ENCODE measurements around the gene ZFP1.

Gene ZFP1

DNA sequence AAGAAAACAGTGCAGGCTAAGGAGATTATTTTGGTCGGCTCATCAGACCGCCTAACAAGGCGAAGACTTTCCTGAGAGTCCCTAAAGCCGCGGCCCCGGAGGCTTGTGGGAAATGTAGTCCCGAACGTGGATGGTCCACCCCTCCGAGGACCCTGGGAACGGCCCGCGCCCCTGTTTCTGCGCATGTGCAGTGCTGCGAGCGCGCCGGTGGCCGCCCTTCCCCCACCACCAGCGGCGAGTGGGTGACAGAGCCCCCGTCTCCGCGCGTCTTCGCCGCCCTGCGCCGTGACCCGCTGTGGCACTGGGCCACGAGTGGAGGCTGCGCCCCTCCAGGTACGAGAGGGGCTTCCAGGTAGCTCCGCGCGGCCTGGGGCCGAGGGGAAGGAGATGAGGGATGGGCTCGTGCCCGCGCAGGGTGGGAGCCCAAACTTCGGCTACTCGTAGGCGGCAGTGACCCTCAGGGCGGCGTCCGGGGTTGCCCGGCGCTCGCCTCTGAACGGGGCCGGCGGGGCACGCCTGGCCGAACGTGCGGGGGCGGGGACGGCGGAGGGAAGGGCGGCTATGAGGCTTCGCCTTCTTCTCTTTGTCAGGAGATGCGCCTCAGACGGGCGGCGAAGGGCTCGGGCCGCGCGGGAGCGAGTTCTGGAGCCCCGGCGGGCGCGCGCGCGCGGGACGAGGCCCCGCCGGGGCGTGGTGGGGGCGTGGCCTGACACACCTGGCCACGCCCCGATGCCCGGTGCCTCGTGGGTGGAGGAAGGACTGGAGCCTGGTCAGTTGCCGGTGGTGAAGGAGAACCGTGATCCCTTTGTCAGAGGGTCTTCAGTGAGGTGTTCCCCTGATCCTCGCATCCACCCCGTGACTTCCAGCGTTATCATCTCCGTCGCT is at the start of gene ZFP1:
ZFP1 (plus strand) TSS at position 214 of the 885 bp plus-strand sequence. CDS start 4,428 bp downstream, outside the sequence.
- TF ChIP-seq, protein P1, sequence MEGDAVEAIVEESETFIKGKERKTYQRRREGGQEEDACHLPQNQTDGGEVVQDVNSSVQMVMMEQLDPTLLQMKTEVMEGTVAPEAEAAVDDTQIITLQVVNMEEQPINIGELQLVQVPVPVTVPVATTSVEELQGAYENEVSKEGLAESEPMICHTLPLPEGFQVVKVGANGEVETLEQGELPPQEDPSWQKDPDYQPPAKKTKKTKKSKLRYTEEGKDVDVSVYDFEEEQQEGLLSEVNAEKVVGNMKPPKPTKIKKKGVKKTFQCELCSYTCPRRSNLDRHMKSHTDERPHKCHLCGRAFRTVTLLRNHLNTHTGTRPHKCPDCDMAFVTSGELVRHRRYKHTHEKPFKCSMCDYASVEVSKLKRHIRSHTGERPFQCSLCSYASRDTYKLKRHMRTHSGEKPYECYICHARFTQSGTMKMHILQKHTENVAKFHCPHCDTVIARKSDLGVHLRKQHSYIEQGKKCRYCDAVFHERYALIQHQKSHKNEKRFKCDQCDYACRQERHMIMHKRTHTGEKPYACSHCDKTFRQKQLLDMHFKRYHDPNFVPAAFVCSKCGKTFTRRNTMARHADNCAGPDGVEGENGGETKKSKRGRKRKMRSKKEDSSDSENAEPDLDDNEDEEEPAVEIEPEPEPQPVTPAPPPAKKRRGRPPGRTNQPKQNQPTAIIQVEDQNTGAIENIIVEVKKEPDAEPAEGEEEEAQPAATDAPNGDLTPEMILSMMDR (conservative IDR thresholded peaks at IDR 0.05): no peak
- H3K27ac ChIP-seq: peak within 1 kb of the TSS; percentile 85

DNA sequence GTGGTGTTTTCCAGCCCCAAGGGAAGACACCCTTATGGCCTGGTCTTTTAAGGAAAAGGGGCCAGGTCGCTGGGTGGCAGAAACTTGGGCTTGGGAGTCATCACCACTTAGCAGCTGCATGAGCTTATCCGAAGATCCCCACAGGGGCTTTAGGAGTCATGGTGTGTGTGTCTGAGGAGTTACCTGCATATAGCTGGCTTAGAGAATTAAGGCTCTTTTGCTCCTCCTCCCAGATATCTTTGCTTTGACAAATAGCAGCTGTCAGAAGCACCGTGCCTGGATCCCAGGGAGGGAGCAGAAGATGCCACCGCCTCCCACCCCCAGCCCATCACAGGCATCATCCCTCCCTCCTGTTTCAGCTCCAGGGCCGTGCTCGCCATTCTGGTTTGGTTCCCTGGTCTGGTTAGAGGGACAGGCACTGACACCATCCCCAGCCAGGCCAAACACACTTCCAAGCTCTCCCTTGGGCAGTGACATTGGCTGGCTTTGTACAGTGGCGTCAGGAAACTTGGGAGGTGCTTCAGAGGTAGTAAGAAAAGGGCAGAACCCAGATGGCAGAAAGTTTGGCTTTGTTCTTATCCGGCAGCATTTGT is 49.2 kb upstream of the ZFP1 start:
- TF ChIP-seq, protein P1 (conservative IDR thresholded peaks at IDR 0.05): no peak
- H3K27ac ChIP-seq: no peak overlapping the region

DNA sequence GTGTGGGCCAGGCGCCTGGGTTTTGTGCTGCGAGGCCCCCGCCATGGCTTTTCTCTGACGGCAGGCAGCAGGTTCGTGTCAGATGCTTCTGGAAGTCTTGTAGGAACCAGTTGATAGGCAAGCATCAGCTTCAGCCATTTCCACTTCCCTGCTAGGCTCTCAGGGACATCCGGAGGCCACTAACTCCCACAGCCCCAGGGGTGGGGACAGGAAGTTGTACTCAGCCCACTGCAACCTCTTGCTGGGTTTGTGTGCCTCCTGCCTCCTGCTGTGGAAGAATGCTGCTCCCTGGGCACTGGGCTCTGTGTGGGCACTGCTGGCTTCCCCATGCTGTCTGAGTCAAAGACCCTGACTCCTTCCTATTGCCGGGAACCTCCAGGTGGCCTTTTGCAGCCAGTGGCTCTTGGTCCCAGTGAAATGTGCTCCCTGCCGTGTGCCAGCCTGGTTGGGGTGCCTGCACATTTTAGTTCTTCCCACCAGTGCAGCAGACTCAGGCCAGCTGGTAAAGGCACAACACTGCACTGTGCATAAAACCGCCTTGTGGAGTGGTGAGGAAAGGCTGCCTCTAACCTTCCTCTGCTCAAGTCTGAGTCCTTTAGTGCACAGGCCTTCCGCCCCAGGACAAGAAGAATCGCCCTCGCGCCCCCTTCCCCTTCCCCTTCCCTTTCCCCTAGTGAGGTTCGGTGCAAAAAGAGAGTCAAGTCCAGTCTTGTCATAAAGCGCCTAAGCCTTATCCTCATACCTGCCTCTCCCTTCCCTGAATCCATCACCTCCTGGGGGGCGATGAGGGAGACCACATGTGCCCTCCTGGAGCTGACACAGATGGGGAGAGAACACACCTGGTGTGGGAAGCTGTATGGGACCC is 48.4 kb upstream of the ZFP1 start:
- TF ChIP-seq, protein P1 (conservative IDR thresholded peaks at IDR 0.05): no peak
- no peak overlapping the region for H3K27ac ChIP-seq

DNA sequence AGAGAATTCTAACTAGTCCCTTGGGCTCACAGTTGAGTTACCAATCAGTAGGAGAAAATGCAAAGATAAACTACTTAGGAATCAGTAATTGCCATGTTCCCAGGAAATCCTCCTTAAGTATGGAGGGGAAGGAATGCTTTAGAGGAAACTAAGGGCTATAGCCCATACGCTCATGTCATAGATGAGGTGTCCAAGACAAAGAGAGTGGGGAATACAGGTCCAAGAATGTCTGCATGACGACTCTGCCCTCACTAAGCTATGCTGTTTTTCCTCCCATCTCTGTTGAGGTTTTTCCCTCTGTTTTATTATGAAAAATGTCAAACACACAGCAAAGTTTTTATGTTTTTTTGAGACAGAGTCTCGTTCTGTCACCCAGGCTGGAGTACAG is 47.7 kb upstream of the ZFP1 start:
- TF ChIP-seq, protein P1 (conservative IDR thresholded peaks at IDR 0.05): no peak
- H3K27ac ChIP-seq: no peak overlapping the region

DNA sequence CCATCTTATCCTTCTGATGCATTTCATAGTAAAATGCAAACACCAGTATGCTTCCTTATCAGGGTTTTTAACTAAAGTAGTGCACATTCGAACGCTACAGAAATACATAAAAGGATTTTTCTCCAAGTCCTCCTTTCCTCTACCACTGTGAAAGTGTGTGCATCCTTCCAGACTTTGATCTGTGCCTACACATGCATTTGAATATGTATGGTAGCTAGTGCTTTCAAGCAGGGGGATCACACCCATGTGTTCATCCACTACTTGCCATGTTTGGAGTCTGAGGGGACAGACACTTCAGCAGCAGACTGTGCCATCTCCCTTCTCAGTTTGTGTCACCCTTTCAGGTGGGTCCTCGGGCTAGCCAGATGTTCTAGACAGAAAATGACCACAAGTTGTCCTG is 46.7 kb upstream of the ZFP1 start:
- H3K27ac ChIP-seq: no peak overlapping the region
- TF ChIP-seq, protein P1 (conservative IDR thresholded peaks at IDR 0.05): no peak

DNA sequence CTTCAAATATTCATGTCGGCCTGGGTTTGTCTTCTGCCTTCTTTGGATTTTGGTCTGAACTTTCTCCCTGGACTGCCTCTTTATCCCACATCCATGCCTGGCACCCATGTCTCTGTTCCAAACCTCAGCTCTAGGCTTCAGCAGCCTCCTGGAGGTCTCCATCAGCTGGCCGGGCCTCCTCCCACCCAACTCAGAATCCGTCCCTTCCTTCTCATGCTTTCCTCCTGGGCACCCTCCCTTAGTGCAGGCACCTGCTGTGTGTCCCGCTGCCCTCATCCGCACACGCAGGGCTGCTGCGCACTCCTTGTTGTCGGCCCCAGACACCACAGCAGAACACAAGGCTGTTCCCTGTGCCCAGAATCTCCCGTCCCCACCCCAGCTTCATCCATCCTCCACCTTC is 45.7 kb upstream of the ZFP1 start:
- no peak overlapping the region for H3K27ac ChIP-seq
- TF ChIP-seq, protein P1 (conservative IDR thresholded peaks at IDR 0.05): no peak

DNA sequence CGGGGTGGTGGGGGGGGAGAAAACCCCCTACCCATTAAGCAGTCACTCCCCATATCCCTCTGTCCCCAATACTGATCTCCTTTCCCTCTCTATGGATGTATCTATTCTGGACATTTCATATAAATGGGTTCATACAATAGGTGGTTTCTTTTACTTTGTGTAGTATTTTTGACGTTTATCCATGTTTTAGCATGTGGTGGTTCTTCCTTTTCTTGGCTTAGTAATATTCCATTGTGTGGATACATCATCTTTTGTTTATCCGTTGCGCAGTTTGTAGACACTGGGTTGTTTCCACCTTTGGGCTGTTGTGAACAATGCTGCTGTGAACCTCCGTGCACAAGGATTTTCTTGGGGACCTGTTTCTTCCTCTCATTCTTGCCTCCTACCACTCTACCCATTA is 44.3 kb upstream of the ZFP1 start:
- TF ChIP-seq, protein P1 (conservative IDR thresholded peaks at IDR 0.05): no peak
- H3K27ac ChIP-seq: no peak overlapping the region
